Breast epithelium (tissue), 4 donors: Measurements from ENCODE around the gene SPG7. TPM values are rescaled to one million over a fixed set of nuclear protein-coding genes. Genes with fewer than 3 reads are reported as not detected.

ENCODE experiments used
- DNase-seq, 2 donors: peaks; one replicate each; pipeline ENCODE4 v3.0.0-alpha.2; 2019; ENCODE audit warnings: low spot score in 2 of 2
- H3K27ac ChIP-seq, 2 donors: fragments of 200-600 bp; sonication (generic) in 1 of 2; one replicate each; pipeline ENCODE4 v1.5.1; 2016 to 2019; ENCODE audit warnings: mild to moderate bottlenecking in 1 of 2
- H3K27me3 ChIP-seq, 2 donors: fragments of 200-600 bp; sonication (generic) in 1 of 2; one replicate each; pipeline versions ENCODE4 v1.5.1 to v1.6.0; 2017 to 2019; ENCODE audit warnings: control low read depth in 1 of 2, mild to moderate bottlenecking in 1 of 2
- H3K36me3 ChIP-seq: fragments of 200-600 bp; one replicate; pipeline ENCODE4 v1.5.1; 2019
- H3K4me1 ChIP-seq, 2 donors: fragments of 200-600 bp; sonication (generic); one replicate each; pipeline ENCODE4 v1.5.1; 2016 to 2019; ENCODE audit warnings: control low read depth in 1 of 2
- H3K4me3 ChIP-seq, 3 donors: fragments of 200-600 bp; sonication (generic); 1 replicate in 2 of 3; 2 replicates in 1 of 3; pipeline ENCODE4 v1.5.1; 2016 to 2019; ENCODE audit warnings: mild to moderate bottlenecking in 3 of 3, moderate library complexity in 2 of 3
- H3K9me3 ChIP-seq, 2 donors: fragments of 200-600 bp; sonication (generic) in 1 of 2; one replicate each; pipeline ENCODE4 v1.5.1; 2016 to 2019; ENCODE audit warnings: control low read depth in 1 of 2
- POLR2A ChIP-seq: fragments of 450-650 bp; IDR thresholded peaks from one replicate; pipeline ENCODE4 v1.6.1; 2016; ENCODE audit warnings: antibody characterized with exemption, mild to moderate bottlenecking, moderate library complexity
- POLR2AphosphoS5 ChIP-seq, 3 donors: sonication (generic); formaldehyde crosslinking; IDR thresholded peaks; one replicate each; pipeline ENCODE4 v1.6.1; 2017; ENCODE audit warnings: antibody characterized with exemption in 3 of 3
- intact Hi-C: fragments of 100-400 bp; cut with DNase I; formaldehyde crosslinking; loops from one replicate; pipeline ENCODE4 v1.15.1; 2023; ENCODE audit warnings: low total_unique reads
- total RNA-seq, 3 donors: library from RNA; depleted of rRNA; stranded (reverse); fragments of >200 nt; gene quantifications; one replicate each; pipeline ENCODE4 v1.1.0, GENCODE V29; 2016
- TF ChIP-seq, protein P1 (sequence below), 3 donors: fragments of 450-650 bp; IDR thresholded peaks; one replicate each; pipeline ENCODE4 v1.5.1; 2016 to 2017; ENCODE audit warnings: antibody characterized with exemption in 3 of 3, mild to moderate bottlenecking in 3 of 3, moderate library complexity in 3 of 3

The SPG7 gene
- total RNA-seq, 3 donors from 2014 or later = 104 to 126 (median 118) TPM

- TF ChIP-seq POLR2AphosphoS5 (IDR thresholded peaks at IDR 0.05) (no peak), POLR2A (no peak)
- TF ChIP-seq, protein P1, sequence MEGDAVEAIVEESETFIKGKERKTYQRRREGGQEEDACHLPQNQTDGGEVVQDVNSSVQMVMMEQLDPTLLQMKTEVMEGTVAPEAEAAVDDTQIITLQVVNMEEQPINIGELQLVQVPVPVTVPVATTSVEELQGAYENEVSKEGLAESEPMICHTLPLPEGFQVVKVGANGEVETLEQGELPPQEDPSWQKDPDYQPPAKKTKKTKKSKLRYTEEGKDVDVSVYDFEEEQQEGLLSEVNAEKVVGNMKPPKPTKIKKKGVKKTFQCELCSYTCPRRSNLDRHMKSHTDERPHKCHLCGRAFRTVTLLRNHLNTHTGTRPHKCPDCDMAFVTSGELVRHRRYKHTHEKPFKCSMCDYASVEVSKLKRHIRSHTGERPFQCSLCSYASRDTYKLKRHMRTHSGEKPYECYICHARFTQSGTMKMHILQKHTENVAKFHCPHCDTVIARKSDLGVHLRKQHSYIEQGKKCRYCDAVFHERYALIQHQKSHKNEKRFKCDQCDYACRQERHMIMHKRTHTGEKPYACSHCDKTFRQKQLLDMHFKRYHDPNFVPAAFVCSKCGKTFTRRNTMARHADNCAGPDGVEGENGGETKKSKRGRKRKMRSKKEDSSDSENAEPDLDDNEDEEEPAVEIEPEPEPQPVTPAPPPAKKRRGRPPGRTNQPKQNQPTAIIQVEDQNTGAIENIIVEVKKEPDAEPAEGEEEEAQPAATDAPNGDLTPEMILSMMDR (IDR thresholded peaks at IDR 0.05) = no peak
- H3K4me1 ChIP-seq = peaks cover 9% of the 10 kb centered on the region in 2 donors
- H3K27me3 ChIP-seq = no peaks in the 10 kb centered on the region
- no peak overlapping the region for H3K4me3 ChIP-seq
- DNase-seq = no peak
- peak overlapping the region in 1 of 2 donors; percentile 13 for H3K27ac ChIP-seq
- intact Hi-C loops = loop anchor here (10.0 kb wide), 1 partner anchor 53 kb away; no protein-coding TSS in a partner anchor
- H3K36me3 ChIP-seq = no peaks in the 10 kb centered on the region
- H3K9me3 ChIP-seq = no peaks in the 10 kb centered on the region
These were observed 5.9 kb upstream of the SPG7 start for GRCh38 chr16:89502081-89502843.

GRCh38 chr16:89504091-89504490 lies 4.1 kb upstream of the SPG7 start:
- Histone ChIP-seq H3K27ac (peak overlapping the region; percentile 61 to 74), H3K9me3 (no peaks in the 10 kb centered on the region), H3K27me3 (no peaks in the 10 kb centered on the region), H3K4me3 (no peak overlapping the region), H3K36me3 (no peaks in the 10 kb centered on the region), H3K4me1 (peaks cover 9 to 12% of the 10 kb centered on the region in 2 donors)
- intact Hi-C loops = loop anchor here (10.0 kb wide), 1 partner anchor 51 kb away; no protein-coding TSS in a partner anchor
- DNase-seq = peak in 1 of 2 donors; percentile 79
- TF ChIP-seq POLR2AphosphoS5 (IDR thresholded peaks at IDR 0.05) (no peak), POLR2A (no peak)
- TF ChIP-seq, protein P1 (IDR thresholded peaks at IDR 0.05) = no peak

DNA sequence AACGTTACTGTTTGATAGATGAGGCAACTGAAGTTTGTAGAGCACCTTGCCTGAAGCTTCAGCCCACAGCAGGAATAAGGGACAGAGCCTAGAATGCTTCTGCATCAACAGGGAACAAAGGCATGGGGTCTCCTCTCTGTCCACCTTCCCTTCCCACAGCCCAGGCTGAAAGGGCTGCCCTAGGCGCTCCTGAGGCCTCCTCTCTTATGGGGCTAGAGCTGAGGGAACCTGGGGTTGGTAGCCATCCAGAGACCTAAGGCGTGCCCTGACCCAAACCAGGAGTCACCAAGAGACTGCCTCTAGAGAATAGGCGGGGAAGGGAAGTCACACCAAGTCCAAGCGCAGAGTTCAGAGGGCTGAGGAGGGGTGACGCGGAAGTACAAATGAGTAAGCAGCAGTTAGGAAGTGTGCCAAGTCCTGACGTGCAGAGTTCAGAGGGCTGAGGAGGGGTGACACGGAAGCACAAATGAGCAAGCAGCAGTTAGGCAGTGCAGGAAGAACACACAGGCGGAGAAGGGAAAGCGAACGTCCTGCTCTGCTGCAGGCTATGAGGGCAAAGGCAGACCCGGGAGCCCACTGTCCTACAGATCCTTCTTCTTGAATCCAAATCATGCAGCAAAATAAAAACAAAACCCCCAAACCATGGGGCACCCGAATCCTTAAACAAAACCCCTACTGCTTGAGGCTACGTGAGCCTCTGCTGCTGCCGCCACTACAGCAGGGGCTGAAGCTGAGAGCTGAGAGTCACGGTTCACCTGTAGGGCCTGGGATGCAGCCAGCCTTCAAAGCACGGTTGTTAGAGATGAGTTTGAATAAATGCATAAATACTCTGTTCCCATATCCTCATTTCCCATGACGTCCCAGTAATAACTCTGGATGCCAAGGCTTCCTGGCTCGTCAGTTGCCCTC lies 2.7 kb upstream of the SPG7 start:
- Histone ChIP-seq H3K9me3 (no peaks in the 10 kb centered on the region), H3K4me1 (peaks cover 9 to 17% of the 10 kb centered on the region in 2 donors), H3K27me3 (no peaks in the 10 kb centered on the region), H3K4me3 (peak overlapping the region in 1 of 3 donors; percentile 32), H3K36me3 (no peaks in the 10 kb centered on the region), H3K27ac (peak overlapping the region; percentile 74 to 81)
- intact Hi-C loops = loop anchor here (10.0 kb wide), 1 partner anchor 49 kb away; no protein-coding TSS in a partner anchor
- TF ChIP-seq POLR2A (no peak), POLR2AphosphoS5 (IDR thresholded peaks at IDR 0.05) (peak in 2 of 3 donors; percentile 33 to 71)
- TF ChIP-seq, protein P1 (IDR thresholded peaks at IDR 0.05) = no peak
- peak; percentile 72 to 74 for DNase-seq

DNA sequence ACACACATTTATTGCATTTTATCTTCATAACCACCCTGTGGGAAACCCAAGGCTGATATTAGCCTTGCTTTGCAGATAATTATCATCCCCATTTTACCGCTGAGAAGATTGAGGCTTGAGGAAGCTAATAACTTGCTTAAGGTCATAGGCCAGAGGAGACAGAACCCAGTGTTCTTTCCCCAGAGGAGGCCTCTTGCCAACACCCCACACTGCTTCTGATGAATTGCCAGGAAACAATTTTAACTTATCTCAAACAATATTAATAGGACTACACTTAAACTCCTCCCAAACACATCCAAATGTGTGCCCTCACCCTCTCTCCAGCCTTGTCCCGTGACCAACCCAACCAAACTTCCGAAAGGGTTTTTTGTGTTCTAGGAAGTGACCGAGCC lies 2.1 kb upstream of the SPG7 start:
- peak overlapping the region; percentile 74 to 81 for H3K27ac ChIP-seq
- H3K9me3 ChIP-seq = no peaks in the 10 kb centered on the region
- H3K27me3 ChIP-seq = no peaks in the 10 kb centered on the region
- intact Hi-C loops = loop anchor here (10.0 kb wide), 1 partner anchor 49 kb away; no protein-coding TSS in a partner anchor
- peak overlapping the region in 1 of 3 donors; percentile 32 for H3K4me3 ChIP-seq
- H3K4me1 ChIP-seq = peaks cover 9 to 17% of the 10 kb centered on the region in 2 donors
- DNase-seq = no peak
- H3K36me3 ChIP-seq = no peaks in the 10 kb centered on the region
- no peak for TF ChIP-seq POLR2A
- no peak for TF ChIP-seq POLR2AphosphoS5 (IDR thresholded peaks at IDR 0.05)
- TF ChIP-seq, protein P1 (IDR thresholded peaks at IDR 0.05) = no peak
